Measurements from ENCODE around the gene CCDC78.

The CCDC78 gene

DNA sequence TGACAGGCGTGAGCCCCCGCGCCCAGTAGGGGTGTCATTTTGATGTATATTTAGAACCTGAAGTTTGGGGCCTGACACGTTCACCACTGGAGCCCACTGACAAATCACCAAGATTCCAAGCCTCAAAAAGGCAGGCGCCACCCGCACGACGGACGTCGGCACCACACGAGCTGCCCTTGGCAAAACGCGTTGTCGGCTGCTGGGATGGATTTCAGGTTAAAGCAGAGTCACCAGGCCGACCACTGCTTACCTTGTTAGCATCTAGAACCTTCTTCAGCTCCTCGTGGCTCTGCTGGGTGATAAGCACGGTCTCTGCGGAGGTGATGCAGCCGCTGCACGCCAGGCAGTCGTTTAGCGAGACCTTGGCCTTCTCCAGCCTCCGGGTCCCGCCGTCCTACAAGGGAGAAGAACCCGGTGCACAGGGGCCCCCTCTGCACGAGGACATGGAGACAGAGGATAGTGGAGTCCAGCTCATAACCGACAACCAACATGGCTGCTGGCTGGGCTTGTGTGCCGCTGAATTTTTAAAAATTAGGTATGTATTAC lies 10.8 kb upstream of the CCDC78 start:
- no peak for DNase-seq

DNA sequence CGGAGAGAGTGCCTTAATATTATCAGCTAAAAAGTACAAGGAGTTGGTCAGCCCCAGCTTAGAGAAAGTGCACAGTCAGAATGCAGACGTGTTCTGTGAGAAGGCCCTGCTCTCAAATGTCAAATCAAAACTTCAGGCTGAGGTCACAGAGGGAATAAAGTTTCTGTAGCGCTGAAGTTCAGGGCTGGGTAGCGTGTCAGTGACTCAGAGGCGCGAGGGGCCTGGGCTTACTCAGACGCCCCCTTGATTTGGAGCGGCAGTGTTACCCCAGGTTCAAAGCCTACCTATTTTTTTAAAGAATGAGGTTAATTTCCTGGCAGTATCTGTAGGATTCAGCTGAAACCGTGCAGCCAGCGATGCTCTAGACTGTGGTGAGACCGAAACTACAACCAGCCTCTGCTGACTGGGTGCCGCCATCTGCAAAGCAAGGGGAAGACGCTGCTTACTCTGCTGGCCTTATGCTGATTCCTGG lies 9.8 kb upstream of the CCDC78 start:
- DNase-seq, result no peak

DNA sequence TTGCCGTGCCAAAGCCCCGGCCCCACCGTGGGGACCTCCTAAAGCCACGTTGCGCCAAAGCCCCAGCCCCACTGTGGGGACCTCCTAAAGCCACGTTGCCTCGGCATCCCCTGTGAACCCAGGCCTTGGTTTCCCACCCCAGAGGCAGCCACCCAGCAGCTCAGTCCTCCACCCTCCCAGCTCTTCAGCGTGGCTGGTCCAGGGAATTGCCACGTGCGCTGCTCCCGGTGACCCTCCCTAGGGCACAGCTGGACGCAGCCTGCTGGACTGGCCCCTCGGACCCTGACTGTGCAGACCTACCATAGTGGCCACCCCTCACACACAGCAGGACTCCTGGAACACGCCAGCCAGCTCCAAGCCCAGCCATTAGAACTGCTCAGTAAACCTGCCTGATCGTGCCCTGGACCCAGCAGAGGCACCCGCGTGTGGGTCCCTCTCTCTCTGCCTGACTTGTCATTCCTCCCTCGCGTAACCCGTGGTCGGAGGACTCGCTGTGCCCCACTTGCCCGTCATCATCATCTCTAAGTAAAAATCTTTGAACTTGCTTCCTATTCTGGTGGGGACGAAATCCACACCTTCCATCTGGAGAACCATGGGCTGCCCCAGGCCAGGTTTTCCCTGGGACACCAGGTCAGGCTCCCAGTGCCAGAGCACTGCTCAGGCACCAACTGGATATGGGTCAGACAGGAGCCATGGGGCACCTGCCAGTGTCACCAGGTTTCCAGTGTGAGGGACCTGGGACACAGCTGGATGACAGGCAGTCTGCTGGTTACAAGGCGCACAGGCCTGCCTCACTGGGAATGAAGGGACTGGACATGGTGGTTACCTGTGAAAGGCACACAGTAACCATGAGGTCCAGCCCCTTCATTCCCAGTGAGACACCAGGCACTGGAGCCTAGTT lies 9.0 kb upstream of the CCDC78 start:
- DNase-seq, result no peak

DNA sequence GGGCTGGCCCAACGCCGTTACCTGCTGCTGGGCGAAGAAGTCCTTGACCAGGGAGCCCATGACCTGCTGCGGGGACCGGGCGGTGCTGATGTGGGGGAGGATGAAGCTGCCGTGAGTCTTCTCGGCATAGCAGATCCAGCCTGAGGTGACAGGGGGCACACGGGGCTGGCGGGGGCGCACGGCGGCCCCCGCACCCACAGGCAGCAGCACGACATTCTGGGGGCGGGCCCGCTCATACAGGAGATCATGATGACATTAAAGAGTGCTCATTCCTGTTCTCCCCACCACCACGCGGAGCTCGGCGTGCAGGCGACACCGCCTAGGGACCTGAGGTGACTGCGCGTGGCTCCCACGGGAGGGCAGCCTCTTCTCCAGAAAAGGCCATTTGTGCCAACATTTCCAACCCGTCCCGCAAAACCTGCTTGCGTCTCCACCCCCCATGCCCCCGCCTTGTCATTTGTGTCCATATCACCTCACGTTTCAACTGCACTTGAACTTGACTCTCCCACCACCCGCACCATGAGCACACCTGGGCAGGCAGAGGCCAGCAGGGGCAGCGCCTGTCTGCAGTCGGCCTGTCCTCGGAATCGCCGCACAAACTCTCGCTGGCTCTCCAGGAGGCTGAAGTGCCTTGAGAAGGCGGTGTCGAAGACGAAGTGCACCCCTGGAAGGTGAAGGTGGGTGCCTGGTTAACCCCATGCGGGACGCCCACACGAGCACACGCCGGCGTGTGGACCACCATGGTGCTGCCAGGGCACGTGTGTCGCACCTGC lies 8.2 kb upstream of the CCDC78 start:
- no peak for DNase-seq

DNA sequence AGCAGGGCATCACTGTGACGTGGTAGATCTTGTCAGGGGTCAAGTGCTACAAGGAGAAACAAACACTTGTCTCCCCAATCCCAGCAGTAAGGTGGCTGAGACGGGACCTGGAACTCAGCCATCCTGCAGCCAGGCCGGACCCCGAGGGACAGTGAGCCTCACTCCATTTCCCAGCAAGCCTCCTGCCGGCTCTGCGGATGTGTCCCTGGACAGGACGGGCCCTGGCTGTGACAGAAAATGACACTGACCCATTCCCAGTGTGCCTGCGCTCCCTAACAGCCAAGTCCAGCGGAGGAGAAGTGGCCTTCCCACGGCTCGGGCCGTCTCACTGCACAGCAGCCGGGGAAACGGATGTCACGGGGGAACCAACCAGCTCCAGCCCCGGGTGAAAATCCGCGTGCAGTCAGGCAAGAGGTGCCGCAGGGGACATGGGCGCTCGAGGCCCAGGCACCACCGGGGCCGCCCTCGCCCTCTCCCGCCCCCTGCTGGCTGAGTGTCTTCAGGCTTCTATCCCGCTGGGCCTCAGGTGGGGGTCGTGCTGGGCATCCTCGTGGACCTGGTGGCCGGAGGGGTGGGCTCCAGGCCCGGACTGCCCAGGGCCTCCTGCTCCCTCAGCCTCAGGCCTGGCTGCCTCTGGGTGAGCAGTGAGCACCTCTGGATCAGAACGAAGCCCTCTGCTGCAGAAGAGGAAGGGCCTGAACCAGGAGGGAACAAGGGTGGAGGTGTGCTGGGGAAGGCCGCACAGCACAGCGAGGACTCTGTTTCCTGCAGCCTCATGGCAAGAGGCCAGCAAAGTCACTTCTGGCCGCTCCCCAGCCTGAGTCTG lies 7.4 kb upstream of the CCDC78 start:
- DNase-seq, result no peak

DNA sequence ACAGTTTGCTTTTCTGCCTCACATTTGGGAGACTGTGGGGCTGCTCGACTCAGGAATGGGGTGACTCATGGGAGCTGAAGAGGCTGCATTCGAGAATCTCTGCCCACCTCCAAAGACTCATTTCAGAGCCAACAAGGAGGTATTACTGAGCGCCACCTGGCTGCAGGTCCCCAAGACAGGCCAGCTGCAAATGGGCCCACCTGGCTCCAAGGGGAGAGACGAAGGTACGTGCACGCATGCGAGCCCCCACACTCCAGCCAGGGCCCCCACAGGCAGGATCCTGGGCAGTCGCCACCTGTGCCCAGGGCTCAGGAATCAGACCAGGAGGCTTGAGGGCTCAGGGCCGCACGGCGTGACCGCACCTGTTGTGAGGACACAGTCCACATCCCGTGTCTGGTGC lies 6.7 kb upstream of the CCDC78 start:
- DNase-seq, result no peak

DNA sequence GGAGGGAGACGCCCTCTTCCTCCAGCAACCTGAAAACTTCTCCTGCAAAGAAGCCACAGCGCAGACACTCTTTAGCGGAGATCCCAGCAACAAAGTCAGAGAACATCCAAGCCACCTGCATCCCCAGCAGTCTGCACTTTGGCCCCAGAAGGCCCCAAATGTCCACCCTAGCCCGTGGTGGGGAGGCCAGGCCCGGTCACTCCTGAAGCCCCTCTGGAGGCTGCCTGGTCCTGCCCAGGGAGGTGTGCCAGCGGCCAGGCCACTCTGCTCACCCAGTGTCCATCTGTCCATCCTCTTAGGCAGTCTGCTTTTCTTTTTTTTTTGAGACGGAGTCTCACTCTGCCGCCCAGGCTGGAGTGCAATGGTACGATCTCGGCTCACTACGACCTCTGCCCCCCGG lies 6.1 kb upstream of the CCDC78 start:
- no peak for DNase-seq

DNA sequence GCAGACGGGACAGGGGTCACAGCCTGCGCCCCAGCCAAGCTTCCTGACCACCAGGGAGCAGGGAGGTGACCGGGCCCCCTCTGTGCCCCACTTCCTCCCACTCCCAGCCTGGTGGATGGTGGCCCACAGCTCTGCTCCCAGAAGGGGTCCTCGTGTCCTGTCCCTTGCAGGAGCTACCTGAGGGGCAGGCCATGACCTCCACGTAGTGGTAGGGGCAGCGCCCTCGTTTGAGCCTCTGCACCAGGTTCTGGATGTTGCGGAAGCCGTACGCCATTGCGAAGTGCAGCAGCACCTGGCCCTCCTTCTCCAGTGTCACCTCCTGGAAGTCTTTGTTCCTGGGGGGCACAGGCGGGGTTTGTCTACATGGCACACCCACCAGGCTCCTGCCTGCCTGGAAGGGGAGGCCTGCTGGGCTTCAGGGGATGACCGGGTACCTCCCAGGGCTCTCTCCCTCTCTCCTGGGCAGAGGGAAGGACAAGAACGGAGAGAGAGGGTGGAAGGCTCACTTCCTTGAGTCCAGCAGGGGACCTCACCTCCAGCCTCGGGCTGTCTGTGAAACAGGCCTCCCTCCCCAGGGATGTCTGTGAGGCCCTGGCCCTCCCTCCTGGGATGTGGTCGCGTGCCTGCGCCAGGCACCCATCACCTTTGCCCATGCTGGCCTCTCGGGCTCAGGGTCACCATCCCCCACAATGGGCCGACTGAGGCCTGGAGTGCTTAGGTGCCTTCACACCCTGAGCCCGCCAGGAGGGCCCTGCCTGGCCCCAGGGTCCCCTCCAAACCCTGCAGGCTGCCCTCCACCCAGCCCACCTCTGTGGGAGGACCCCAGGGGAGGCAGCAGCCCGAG lies 4.6 kb upstream of the CCDC78 start:
- no peak for DNase-seq

DNA sequence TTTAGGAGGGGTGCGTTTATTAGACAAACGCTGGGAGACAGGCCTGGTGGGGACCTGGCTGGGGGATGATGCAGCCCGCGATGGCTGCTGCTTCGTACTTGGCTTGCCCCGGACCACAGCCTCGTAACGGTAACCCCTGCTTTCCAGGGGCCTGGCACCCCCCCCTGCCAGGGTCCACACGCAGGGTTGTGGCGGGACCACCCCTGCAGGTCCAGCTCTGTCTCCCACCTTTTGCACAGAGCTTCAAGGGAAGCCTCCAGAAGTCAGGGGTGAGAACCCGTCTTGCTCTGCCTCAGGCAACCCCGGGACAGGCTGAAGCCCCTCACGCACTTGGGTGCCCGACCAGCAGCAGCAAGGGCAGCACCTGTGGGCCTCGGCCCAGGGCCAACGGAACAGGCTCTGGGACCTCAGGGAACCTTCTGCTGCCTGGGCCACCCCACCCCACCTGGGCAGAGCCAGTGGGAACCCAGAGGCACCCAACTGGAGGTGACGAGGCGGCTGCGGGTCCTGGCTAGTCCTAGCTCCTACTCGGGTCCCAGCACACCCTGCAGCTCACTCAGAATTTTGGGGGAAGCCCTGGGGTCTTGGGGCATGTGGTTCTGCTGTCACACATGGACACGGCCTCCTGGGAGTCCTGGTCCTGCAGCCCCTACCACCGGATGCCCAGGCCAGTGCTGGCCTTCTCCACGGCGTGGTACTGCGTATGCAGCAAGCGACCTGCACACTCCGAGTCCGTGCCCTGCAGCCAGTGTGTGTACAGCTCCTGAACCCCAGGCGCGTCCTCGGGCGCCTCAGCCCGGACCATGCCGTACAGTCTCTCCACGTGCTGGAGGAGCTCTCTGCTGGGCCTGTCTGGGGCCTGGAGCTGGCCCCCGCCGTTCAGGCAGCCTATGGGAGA lies 3.8 kb upstream of the CCDC78 start:
- no peak for DNase-seq

DNA sequence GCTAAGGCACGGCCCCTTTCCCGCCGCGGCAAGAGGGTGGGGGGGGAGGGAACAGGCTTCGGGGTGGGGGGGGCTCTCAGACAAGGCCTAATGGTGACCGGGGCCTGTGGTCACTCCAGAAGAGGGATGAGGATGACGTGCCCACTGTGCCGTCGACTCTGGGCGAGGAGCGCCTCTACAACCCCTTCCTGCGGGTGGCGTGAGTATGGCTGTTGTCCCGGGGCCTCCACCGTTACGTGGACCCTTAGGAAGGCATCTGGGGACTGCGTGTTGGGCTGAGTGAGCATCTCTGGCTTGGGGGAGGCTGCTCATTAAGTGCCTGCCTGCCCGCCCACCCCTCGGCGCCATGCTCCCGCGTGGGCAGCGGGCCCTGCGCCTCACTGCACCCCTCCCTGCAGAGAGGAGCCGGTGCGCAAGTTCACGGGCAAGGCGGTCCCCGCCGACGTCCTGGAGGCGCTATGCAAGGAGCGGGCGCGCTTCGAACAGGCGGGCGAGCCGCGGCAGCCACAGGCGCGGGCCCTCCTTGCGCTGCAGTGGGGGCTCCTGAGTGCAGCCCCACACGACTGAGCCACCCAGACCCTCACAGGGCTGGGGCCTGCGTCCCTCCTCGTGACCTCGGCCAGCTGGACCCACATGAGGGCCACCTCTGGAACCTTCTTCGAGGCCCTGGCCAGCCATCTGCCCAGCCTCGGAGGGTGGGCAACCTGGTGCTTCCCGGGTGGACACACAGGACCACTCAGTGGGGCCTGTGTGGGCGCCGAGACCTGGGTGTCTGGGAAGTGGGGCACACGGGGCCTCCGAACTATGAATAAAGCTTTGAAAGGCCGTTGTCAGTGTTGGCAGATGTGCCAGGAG lies 2.9 kb upstream of the CCDC78 start:
- DNase-seq, result no peak

DNA sequence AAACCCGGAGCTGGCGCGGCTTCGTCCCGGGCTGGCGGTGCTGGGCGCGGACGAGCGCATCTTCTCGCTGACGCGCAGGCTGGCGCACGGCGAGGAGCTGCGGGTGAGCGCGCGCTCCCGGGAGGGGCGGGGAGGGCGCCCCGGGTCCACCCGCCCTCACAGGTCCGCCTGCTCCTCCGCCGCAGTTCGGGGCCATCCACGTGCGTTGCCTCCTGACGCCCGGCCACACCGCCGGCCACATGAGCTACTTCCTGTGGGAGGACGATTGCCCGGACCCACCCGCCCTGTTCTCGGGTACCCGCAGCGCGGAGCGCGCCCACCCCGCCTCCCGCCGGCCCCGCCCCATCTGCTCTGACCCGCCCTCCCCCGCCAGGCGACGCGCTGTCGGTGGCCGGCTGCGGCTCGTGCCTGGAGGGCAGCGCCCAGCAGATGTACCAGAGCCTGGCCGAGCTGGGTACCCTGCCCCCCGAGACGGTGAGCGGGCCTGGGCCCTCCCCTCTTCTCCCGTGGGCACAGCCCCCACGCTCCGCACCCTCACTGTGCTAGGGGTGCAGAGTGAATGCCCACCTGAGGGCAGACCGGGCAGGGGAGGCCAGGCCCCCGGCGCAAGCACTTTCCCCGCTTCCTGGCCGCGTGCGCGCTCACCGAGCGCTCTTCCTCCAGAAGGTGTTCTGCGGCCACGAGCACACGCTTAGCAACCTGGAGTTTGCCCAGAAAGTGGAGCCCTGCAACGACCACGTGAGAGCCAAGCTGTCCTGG lies 2.1 kb upstream of the CCDC78 start:
- peak; percentile 86 for DNase-seq

DNA sequence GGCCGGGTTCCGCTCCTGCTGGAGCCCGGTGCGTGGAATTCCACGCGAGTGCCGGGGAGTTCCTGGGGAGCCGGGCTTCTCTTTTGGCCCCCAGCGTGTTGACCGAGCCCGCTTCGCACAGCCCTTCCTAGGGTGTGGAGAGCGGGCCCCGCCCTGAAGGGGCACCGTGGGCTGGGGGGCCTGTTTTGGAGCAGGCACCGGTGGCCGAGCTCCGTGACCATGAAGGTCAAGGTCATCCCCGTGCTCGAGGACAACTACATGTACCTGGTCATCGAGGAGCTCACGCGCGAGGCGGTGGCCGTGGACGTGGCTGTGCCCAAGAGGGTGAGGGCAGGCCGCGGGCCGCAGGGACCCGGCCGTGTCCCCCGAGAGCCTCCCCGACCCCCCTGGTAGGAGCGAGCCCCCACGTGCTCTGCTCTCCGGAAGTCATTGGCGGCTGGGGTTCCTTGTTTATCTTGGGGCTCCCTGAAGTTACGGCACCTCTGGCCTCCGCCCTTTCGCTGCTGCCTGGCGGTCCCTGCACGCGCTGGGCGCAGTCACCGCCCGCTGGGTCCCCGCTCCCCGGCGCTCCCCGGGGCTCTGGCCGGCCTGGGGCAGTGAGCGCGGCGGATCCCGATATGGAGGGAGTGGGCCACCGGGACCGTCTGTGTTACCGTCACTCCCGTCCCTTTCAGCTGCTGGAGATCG lies 1.2 kb upstream of the CCDC78 start:
- DNase-seq, result peak; percentile 34

DNA sequence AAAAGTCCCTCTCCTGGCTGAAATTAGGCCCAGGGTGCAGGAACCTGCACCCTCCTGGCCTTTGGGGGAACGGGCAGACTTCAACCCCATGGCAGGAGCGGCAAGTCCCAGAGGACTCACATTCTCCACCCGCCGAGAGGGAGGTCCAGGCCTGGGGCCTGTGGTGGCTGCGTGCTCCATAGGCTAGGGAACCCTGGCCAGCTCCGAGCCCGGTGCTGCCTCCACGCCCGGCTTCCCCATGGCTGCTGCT lies 130 bp downstream of the CCDC78 start:
- DNase-seq, result no peak

DNA sequence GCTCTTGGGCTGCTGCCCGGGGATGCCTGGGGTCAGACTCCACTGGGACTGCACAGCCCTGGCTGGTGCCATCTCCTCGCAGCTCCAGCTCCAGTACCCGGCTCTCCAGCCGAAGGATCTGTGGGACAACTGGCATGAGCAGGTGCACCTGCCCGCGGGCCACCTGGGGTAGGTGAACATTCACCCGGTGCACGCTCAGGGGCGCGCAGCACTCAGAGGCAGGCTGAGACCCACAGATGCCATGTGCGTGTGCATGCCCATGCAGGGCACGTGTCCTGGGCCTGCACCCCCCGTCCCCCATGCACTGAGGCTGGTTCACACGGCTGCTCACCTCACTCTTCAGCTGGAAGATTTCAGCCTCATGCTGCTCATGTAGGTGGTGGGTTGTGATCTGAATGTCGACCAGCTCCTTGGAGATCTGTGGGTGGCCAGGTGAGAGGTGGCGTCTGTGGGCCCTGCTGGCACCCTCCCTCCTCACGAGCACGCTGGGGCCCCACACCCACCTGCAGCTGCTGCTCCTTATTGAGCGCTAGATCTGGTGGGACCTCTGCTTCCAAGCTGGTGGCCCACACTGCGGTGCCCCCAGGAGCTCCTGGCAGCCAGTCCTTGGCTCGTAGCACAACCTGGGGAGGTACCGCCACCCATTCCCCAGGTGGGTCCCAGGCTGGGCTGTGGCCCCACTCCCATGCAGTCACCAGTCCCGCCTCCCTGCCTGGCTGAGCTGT lies 618 bp downstream of the CCDC78 start:
- no peak for DNase-seq

DNA sequence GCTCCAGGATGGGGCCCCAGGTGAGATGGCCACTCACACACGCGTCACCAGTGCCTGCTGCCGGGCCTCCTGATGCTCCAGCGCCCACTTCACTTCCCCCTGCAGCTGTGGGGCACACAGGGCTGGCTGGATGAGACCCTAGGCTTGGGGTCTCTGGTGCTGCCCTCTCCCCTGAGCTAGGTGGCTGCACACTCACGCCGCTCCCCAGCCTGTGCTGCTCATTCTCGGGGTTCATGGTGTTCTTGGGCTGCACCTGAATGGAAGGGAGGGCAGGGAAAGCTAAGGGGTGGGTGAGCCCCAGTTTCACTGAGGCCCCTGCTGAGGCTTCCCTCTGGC lies 1.2 kb downstream of the CCDC78 start:
- DNase-seq, result no peak

DNA sequence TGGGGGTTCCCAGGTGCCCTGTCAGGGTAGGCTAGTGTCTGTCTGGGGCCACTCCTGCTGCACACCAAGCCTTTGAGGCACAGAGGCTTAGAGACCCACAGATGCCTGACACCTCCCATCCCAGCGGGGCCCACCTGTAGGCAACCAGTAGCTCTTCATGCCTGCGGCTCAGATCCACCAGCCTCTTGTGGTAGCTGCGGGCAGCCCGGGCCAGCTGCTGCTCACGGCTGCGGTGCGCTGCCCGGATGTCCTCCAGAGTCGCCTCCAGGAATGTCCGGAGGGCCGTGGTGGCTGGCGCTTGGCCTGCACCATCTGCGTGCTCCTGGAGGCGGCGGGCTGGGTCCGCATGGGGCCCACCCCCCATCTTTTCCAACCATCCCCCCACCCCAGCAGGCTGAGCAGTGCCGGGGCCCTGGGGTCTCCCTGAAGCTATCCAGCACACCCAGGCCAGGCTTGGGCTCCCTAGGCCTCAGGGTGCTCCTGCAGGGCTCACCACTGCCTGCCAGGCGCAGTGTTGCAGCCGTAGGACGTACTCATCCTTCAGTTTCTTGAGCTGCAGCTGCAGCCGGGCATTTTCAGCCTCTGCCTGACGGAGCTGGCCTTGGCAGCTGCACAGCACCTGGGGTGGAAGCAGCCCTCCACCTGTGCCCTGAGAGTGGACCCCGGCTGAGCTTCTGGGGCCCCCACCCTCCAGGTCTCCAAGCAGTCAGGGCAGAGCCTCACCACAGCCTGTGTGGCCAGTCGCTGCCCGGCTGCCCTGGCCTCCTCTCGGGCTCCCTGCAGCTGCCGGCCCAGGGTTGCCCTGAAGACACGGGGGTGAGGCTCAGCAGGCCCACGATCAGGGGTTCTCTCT lies 1.8 kb downstream of the CCDC78 start:
- no peak for DNase-seq

DNA sequence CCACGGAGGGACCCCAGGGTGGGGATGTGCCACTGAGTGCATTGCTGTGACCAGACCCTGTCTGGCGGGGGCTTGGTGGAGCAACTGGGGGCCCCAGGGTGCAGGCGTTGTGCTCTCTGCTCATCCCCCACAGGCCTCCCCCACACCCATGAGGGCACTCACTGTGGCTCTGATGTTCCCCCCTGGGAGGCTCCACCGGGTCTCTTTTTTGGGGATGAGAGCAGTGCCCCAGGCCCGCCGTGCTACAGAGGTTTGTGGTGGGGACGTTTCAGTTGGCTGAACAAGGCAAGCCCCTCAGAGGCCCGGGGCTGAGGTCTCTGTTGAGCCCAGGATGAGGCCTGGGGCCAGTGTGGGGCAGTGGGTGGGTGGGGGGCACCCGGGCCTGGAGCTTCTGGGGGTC lies 2.5 kb downstream of the CCDC78 start:
- DNase-seq, result no peak
